Measurements from ENCODE around the gene DCST2. TPM values are rescaled to one million over a fixed set of nuclear protein-coding genes. Genes with fewer than 3 reads are reported as not detected.
A peak's percentile ranks its signal among the peaks of the same experiment; 100 is the strongest.

Gene DCST2
- total and polyA plus RNA-seq, 9 of the 15 experiments (the other 6 are each of a cell fraction or from before 2014, with no cell fraction given) = 0.09 to 0.49 (median 0.11) TPM; not detected in 3

GRCh38 chr1:155080312-155081228 is 47.0 kb upstream of the DCST2 start (continued):
- no peak for TF ChIP-seq NEUROD1 (IDR thresholded peaks at IDR 0.05; ENCODE audit: borderline replicate concordance, low read depth, low read length, partially characterized antibody)
- TF ChIP-seq SNRNP70 (optimal IDR thresholded peaks at IDR 0.05; ENCODE audit: low read depth, low read length) = no peak
- peak; percentile 19; the same call in 1 of the 2 replicates for TF ChIP-seq CTBP1 (IDR thresholded peaks at IDR 0.05; ENCODE audit: borderline replicate concordance)
- no peak for TF ChIP-seq RBBP5 (IDR thresholded peaks at IDR 0.05; ENCODE audit: borderline replicate concordance, insufficient read depth, low read length, poor library complexity, severe bottlenecking)
- no peak for TF ChIP-seq NFYB (IDR thresholded peaks at IDR 0.05; ENCODE audit: extremely low read depth, insufficient read length)
- TF ChIP-seq ZNF764 (CRISPR knock-in tag; IDR thresholded peaks at IDR 0.05; ENCODE audit: low read depth) = no peak
- no peak for TF ChIP-seq RREB1 (CRISPR knock-in tag; IDR thresholded peaks at IDR 0.05)
- peak; percentile 5; the same call in 1 of the 2 replicates for TF ChIP-seq KDM2B (CRISPR knock-in tag; IDR thresholded peaks at IDR 0.05)
- no peak for TF ChIP-seq PHF21A (IDR thresholded peaks at IDR 0.05; ENCODE audit: borderline replicate concordance, low read depth)
- no peak for TF ChIP-seq ZNF766 (CRISPR knock-in tag; conservative IDR thresholded peaks at IDR 0.05)
- no peak for TF ChIP-seq MTF1 (CRISPR knock-in tag; IDR thresholded peaks at IDR 0.05; ENCODE audit: borderline replicate concordance)
- TF ChIP-seq ZBTB1 (CRISPR knock-in tag; IDR thresholded peaks at IDR 0.05; ENCODE audit: borderline replicate concordance, low read depth) = no peak
- TF ChIP-seq MAFG (tag; conservative IDR thresholded peaks at IDR 0.05) = no peak
- peak; percentile 32 for TF ChIP-seq SAP30 (IDR thresholded peaks at IDR 0.05; ENCODE audit: borderline replicate concordance, insufficient read depth, low read depth, low read length, poor library complexity, severe bottlenecking)
- no peak for TF ChIP-seq HDAC3 (IDR thresholded peaks at IDR 0.05; ENCODE audit: borderline replicate concordance, partially characterized antibody)
- TF ChIP-seq ZNF583 (CRISPR knock-in tag; IDR thresholded peaks at IDR 0.05) = 0 out of 2 replicates have a peak, but pooled peaks have one; percentile 54
- 0 out of 2 replicates have a peak, but pooled peaks have one; percentile 17 for TF ChIP-seq GMEB1 (CRISPR knock-in tag; IDR thresholded peaks at IDR 0.05)
- no peak for TF ChIP-seq ILK (tag; IDR thresholded peaks at IDR 0.05; ENCODE audit: borderline replicate concordance, low read depth)
- no peak for TF ChIP-seq MCM7 (IDR thresholded peaks at IDR 0.05)

Measured in K562 (cell line).